K562 (cell line): Measurements from ENCODE around the gene ME3. TPM values are rescaled to one million over a fixed set of nuclear protein-coding genes. Genes with fewer than 3 reads are reported as not detected.

Experiments
- ASH1L ChIP-seq: fragments of 450-650 bp; IDR thresholded peaks from 2 replicates; pipeline ENCODE4 v1.6.1; 2018; ENCODE audit warnings: borderline replicate concordance, mild to moderate bottlenecking, low read depth; ENCODE audit not compliant: partially characterized antibody
- SPI1 ChIP-seq: IDR thresholded peaks from 2 replicates; pipeline ENCODE4 v1.6.1; 2011; ENCODE audit warnings: low read depth, low read length, control low read depth, borderline replicate concordance
- polyA plus RNA-seq, 8 experiments: library from polyadenylated mRNA; depleted of rRNA in 4 of 8; stranded (reverse) in 5 of 8; unstranded in 3 of 8; fragments of >200 nt; fragmentation: Nextera tagmentation in 2 of 8; fragmentation: Illumina TruSeq in 1 of 8; extraction: Ambion mirVana in 2 of 8; extraction: Trizol in 1 of 8; gene quantifications; 2 replicates each; pipeline versions ENCODE4 v1.2.1 to v1.2.3, GENCODE V29; 2011 to 2014; ENCODE audit warnings: inconsistent platforms in 1 of 8, missing spikeins in 1 of 8
- total RNA-seq, 7 experiments: library from RNA; depleted of rRNA in 6 of 7; stranded (reverse); fragments of >200 nt in 6 of 7; fragmentation: Illumina TruSeq in 2 of 7; extraction: Trizol in 2 of 7; gene quantifications; 2 replicates each; pipeline versions ENCODE4 v1.2.1 to v1.2.3, GENCODE V29; 2011 to 2021; ENCODE audit warnings: low replicate concordance in 1 of 7
- TF ChIP-seq, protein P1 (sequence below): fragments of 450-650 bp; IDR thresholded peaks from 2 replicates; pipeline ENCODE4 v1.6.1; 2016; ENCODE audit warnings: mild to moderate bottlenecking, moderate library complexity
- TF ChIP-seq, protein P2 (sequence below): sonication (generic); formaldehyde crosslinking; IDR thresholded peaks from 2 replicates; pipeline ENCODE4 v1.8.1; 2022; ENCODE audit warnings: missing genetic modification reagents

The ME3 gene
- total and polyA plus RNA-seq, 9 of the 15 experiments (the other 6 are each of a cell fraction or from before 2014, with no cell fraction given), result not detected

DNA sequence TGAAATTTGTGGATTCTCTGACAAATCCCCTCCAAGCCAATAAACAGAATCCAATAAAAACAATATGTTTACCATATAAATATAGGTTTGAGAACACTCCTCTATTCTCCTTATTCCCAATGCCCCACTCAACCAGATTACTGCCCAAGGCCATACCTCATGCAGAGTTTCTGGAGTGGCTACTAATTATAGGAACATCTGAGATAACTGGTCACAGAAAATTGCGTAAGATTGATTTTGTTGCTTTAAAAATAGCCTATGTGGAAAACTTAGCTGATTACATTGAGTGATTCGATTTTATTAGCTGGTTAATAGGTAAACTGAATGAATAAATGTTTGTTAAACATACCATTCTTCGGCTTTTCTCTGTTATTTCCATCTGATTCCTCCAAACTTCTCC, 48.0 kb downstream of the ME3 start (continued):
- TF ChIP-seq, protein P1, sequence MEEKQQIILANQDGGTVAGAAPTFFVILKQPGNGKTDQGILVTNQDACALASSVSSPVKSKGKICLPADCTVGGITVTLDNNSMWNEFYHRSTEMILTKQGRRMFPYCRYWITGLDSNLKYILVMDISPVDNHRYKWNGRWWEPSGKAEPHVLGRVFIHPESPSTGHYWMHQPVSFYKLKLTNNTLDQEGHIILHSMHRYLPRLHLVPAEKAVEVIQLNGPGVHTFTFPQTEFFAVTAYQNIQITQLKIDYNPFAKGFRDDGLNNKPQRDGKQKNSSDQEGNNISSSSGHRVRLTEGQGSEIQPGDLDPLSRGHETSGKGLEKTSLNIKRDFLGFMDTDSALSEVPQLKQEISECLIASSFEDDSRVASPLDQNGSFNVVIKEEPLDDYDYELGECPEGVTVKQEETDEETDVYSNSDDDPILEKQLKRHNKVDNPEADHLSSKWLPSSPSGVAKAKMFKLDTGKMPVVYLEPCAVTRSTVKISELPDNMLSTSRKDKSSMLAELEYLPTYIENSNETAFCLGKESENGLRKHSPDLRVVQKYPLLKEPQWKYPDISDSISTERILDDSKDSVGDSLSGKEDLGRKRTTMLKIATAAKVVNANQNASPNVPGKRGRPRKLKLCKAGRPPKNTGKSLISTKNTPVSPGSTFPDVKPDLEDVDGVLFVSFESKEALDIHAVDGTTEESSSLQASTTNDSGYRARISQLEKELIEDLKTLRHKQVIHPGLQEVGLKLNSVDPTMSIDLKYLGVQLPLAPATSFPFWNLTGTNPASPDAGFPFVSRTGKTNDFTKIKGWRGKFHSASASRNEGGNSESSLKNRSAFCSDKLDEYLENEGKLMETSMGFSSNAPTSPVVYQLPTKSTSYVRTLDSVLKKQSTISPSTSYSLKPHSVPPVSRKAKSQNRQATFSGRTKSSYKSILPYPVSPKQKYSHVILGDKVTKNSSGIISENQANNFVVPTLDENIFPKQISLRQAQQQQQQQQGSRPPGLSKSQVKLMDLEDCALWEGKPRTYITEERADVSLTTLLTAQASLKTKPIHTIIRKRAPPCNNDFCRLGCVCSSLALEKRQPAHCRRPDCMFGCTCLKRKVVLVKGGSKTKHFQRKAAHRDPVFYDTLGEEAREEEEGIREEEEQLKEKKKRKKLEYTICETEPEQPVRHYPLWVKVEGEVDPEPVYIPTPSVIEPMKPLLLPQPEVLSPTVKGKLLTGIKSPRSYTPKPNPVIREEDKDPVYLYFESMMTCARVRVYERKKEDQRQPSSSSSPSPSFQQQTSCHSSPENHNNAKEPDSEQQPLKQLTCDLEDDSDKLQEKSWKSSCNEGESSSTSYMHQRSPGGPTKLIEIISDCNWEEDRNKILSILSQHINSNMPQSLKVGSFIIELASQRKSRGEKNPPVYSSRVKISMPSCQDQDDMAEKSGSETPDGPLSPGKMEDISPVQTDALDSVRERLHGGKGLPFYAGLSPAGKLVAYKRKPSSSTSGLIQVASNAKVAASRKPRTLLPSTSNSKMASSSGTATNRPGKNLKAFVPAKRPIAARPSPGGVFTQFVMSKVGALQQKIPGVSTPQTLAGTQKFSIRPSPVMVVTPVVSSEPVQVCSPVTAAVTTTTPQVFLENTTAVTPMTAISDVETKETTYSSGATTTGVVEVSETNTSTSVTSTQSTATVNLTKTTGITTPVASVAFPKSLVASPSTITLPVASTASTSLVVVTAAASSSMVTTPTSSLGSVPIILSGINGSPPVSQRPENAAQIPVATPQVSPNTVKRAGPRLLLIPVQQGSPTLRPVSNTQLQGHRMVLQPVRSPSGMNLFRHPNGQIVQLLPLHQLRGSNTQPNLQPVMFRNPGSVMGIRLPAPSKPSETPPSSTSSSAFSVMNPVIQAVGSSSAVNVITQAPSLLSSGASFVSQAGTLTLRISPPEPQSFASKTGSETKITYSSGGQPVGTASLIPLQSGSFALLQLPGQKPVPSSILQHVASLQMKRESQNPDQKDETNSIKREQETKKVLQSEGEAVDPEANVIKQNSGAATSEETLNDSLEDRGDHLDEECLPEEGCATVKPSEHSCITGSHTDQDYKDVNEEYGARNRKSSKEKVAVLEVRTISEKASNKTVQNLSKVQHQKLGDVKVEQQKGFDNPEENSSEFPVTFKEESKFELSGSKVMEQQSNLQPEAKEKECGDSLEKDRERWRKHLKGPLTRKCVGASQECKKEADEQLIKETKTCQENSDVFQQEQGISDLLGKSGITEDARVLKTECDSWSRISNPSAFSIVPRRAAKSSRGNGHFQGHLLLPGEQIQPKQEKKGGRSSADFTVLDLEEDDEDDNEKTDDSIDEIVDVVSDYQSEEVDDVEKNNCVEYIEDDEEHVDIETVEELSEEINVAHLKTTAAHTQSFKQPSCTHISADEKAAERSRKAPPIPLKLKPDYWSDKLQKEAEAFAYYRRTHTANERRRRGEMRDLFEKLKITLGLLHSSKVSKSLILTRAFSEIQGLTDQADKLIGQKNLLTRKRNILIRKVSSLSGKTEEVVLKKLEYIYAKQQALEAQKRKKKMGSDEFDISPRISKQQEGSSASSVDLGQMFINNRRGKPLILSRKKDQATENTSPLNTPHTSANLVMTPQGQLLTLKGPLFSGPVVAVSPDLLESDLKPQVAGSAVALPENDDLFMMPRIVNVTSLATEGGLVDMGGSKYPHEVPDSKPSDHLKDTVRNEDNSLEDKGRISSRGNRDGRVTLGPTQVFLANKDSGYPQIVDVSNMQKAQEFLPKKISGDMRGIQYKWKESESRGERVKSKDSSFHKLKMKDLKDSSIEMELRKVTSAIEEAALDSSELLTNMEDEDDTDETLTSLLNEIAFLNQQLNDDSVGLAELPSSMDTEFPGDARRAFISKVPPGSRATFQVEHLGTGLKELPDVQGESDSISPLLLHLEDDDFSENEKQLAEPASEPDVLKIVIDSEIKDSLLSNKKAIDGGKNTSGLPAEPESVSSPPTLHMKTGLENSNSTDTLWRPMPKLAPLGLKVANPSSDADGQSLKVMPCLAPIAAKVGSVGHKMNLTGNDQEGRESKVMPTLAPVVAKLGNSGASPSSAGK, result no peak
- TF ChIP-seq SPI1 (no peak), ASH1L (no peak)
- TF ChIP-seq, protein P2, sequence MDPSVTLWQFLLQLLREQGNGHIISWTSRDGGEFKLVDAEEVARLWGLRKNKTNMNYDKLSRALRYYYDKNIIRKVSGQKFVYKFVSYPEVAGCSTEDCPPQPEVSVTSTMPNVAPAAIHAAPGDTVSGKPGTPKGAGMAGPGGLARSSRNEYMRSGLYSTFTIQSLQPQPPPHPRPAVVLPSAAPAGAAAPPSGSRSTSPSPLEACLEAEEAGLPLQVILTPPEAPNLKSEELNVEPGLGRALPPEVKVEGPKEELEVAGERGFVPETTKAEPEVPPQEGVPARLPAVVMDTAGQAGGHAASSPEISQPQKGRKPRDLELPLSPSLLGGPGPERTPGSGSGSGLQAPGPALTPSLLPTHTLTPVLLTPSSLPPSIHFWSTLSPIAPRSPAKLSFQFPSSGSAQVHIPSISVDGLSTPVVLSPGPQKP (CRISPR knock-in tag), result no peak
